Activated T-cell treated with anti-CD3 and anti-CD28 coated beads for 4 hours (primary cell): ENCODE data around the gene FOXO3.
A peak's percentile ranks its signal among the peaks of the same experiment; 100 is the strongest.

Source experiments
- DNase-seq: peaks from one replicate; pipeline ENCODE4 v3.0.0-alpha.2; 2020

FOXO3 gene

GRCh38 chr6:108578166-108578565 lies 17.4 kb downstream of the FOXO3 start:
- DNase-seq: no peak

GRCh38 chr6:108578595-108579327 lies 18.0 kb downstream of the FOXO3 start:
- DNase-seq: no peak

- DNase-seq: no peak
These were observed 18.6 kb downstream of the FOXO3 start for GRCh38 chr6:108579328-108579721.

GRCh38 chr6:108580646-108581045 lies 19.9 kb downstream of the FOXO3 start:
- no peak for DNase-seq

GRCh38 chr6:108581237-108581931 lies 20.7 kb downstream of the FOXO3 start:
- no peak for DNase-seq

GRCh38 chr6:108581932-108582475 lies 21.3 kb downstream of the FOXO3 start:
- DNase-seq: no peak

GRCh38 chr6:108582618-108583017 lies 21.9 kb downstream of the FOXO3 start:
- DNase-seq: no peak

GRCh38 chr6:108584323-108584722 lies 23.6 kb downstream of the FOXO3 start:
- no peak for DNase-seq

GRCh38 chr6:108585359-108585758 lies 24.6 kb downstream of the FOXO3 start:
- no peak for DNase-seq

- no peak for DNase-seq
These were observed 25.3 kb downstream of the FOXO3 start for GRCh38 chr6:108585921-108586536.

- DNase-seq: no peak
These were observed 26.7 kb downstream of the FOXO3 start for GRCh38 chr6:108587258-108588059.

GRCh38 chr6:108588586-108588985 lies 27.9 kb downstream of the FOXO3 start:
- no peak for DNase-seq

GRCh38 chr6:108589244-108589791 lies 28.6 kb downstream of the FOXO3 start:
- DNase-seq: no peak

GRCh38 chr6:108591040-108591816 lies 30.5 kb downstream of the FOXO3 start:
- DNase-seq: no peak

- peak; percentile 7 for DNase-seq
These were observed 31.9 kb downstream of the FOXO3 start for GRCh38 chr6:108592371-108593337.

- no peak for DNase-seq
These were observed 33.4 kb downstream of the FOXO3 start for GRCh38 chr6:108594151-108594550.

GRCh38 chr6:108594640-108595039 lies 33.9 kb downstream of the FOXO3 start:
- DNase-seq: no peak

GRCh38 chr6:108596956-108597355 lies 36.2 kb downstream of the FOXO3 start:
- DNase-seq: no peak

GRCh38 chr6:108597572-108598304 lies 37.0 kb downstream of the FOXO3 start:
- no peak for DNase-seq
